Fibroblast of lung (primary cell): ENCODE results near the gene AHCYL2.

Source experiments
- EZH2 ChIP-seq: IDR thresholded peaks from 2 replicates; pipeline ENCODE4 v1.5.1; 2012; ENCODE audit warnings: low read length, control low read depth, mild to moderate bottlenecking; ENCODE audit errors: missing control alignments
- TF ChIP-seq, protein P1 (sequence below), 2 donors: IDR thresholded peaks in 1 of 2; conservative IDR thresholded peaks in 1 of 2; 1 replicate in 1 of 2; 2 replicates in 1 of 2; pipeline ENCODE4 v1.5.1; 2011 to 2012; ENCODE audit warnings: low read length in 2 of 2, control low read depth in 1 of 2, inconsistent platforms in 1 of 2, low read depth in 1 of 2, mild to moderate bottlenecking in 1 of 2

DNA sequence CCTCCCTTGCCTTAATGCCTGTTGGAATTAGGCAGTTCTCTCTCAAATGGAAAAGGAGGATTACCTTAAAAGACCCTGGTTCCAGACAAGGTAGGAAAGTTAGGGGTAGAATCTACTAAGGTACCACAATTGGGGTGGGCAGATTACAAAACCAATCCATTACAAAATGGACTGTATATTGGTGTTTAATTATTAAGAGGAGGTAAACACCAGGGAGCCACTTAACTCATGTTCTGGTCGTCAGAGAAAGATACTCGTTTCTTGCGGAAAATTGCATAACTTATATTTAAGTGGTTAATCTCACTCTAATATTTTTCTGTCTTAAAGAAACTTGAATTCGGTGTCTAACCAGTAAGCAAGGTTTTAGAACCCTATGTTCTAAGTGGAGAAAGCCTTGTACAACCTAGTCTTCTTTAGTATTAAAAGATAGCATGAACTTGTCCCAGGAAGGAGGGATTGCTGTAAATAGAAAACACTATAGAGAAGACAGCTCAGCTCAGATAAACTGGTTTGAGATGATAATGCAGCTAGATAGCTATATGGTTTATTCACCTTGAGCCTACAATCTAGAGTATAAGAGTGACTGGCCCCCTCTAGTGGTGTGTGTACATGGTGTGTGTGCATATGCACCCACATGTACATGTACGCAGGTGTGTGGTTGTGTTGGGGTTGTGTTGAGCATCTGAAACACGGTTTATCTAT lies 151.4 kb downstream of the AHCYL2 start:
- TF ChIP-seq, protein P1, sequence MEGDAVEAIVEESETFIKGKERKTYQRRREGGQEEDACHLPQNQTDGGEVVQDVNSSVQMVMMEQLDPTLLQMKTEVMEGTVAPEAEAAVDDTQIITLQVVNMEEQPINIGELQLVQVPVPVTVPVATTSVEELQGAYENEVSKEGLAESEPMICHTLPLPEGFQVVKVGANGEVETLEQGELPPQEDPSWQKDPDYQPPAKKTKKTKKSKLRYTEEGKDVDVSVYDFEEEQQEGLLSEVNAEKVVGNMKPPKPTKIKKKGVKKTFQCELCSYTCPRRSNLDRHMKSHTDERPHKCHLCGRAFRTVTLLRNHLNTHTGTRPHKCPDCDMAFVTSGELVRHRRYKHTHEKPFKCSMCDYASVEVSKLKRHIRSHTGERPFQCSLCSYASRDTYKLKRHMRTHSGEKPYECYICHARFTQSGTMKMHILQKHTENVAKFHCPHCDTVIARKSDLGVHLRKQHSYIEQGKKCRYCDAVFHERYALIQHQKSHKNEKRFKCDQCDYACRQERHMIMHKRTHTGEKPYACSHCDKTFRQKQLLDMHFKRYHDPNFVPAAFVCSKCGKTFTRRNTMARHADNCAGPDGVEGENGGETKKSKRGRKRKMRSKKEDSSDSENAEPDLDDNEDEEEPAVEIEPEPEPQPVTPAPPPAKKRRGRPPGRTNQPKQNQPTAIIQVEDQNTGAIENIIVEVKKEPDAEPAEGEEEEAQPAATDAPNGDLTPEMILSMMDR (conservative IDR thresholded peaks at IDR 0.05 in 1 of 2, IDR thresholded peaks at IDR 0.05 in 1 of 2; ENCODE audit: low read depth in 1 of 2, low read length in 2 of 2): peak; percentile 42 to 62
- TF ChIP-seq EZH2: no peak
